NCI-H2196 (cell line): ENCODE data around the gene PCNT.

Experiments
- DNase-seq: peaks from one replicate; lab custom pipeline; 2025; ENCODE audit not compliant: unreplicated experiment; lab: John Stamatoyannopoulos, UW

PCNT gene

GRCh38 chr21:46323710-46324389 lies at the start of gene PCNT, which contains the start of gene C21orf58:
PCNT (plus strand) TSS chr21:46324156; CDS start chr21:46324229, 73 bp downstream.
C21orf58 (minus strand) TSS chr21:46323870; CDS start chr21:46322738, 1,132 bp downstream.
- DNase-seq, result peak; percentile 97

- no peak for DNase-seq
These were observed 49.1 kb upstream of the PCNT start for GRCh38 chr21:46274797-46275390.

- no peak for DNase-seq
These were observed 39.8 kb upstream of the PCNT start for GRCh38 chr21:46284077-46284644.

GRCh38 chr21:46284733-46285132 lies 39.2 kb upstream of the PCNT start:
- no peak for DNase-seq

GRCh38 chr21:46285206-46285661 lies 38.7 kb upstream of the PCNT start, which contains the start of gene MCM3AP:
MCM3AP (minus strand) TSS chr21:46285611; CDS start chr21:46285286, 325 bp downstream.
- DNase-seq, result no peak

- DNase-seq, result peak; percentile 93
These were observed 38.0 kb upstream of the PCNT start, which contains the start of gene YBEY for GRCh38 chr21:46285761-46286647. YBEY (plus strand) TSS chr21:46286342; CDS start chr21:46286914, 572 bp downstream.

- DNase-seq, result no peak
These were observed 37.3 kb upstream of the PCNT start for GRCh38 chr21:46286648-46287002.

GRCh38 chr21:46287541-46287940 lies 36.4 kb upstream of the PCNT start:
- DNase-seq, result no peak

- DNase-seq, result no peak
These were observed 34.2 kb upstream of the PCNT start for GRCh38 chr21:46289655-46290179.

- DNase-seq, result no peak
These were observed 32.4 kb upstream of the PCNT start for GRCh38 chr21:46291561-46291960.

GRCh38 chr21:46294647-46295176 lies 29.2 kb upstream of the PCNT start:
- no peak for DNase-seq

- DNase-seq, result no peak
These were observed 28.7 kb upstream of the PCNT start for GRCh38 chr21:46295177-46295770.

- DNase-seq, result no peak
These were observed 27.8 kb upstream of the PCNT start for GRCh38 chr21:46295996-46296752.

GRCh38 chr21:46297338-46298271 lies 26.4 kb upstream of the PCNT start:
- DNase-seq, result no peak

- DNase-seq, result no peak
These were observed 24.8 kb upstream of the PCNT start for GRCh38 chr21:46299167-46299566.

- no peak for DNase-seq
These were observed 22.2 kb upstream of the PCNT start for GRCh38 chr21:46301759-46302158.

- DNase-seq, result no peak
These were observed 19.5 kb upstream of the PCNT start for GRCh38 chr21:46304437-46304836.

GRCh38 chr21:46304955-46305354 lies 19.0 kb upstream of the PCNT start:
- no peak for DNase-seq
